Stimulated activated CD8-positive, alpha-beta memory T cell treated with anti-CD3 and anti-CD28 coated beads, Interleukin-15, amount 100 ng/mL, for 4 hours (primary cell): ENCODE data around the gene MAFG.
A peak's percentile ranks its signal among the peaks of the same experiment; 100 is the strongest.

Experiments
- DNase-seq, 2 donors: peaks; one replicate each; pipeline ENCODE4 v3.0.0-alpha.2; 2020; ENCODE audit warnings: low read depth in 2 of 2

The MAFG gene

DNA sequence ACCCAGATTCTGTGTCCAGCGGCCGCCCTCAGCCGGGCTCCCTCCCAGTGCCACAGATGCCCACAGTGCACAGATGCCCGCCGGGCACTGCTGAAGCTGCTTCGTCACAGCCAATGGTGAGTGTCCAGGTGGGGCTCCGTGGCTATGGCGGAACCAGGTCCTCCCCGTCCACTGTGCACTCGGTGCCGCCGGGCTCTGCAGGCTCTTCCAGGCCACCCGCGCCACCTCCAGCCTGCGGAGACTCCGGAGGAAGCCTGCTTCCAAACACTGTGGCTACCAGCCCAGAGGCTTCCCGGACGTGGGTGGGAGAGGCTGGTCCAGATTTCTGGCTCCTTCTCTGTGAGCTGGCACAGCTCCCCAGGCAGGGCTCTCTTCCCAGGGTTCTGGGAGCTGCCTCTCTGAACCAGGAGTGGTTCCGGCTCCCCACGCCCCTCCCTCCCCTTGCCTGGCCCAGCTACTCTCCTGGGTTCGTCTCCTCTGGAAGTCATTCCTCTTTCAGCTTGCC, 12.4 kb upstream of the MAFG start:
- no peak for DNase-seq

DNA sequence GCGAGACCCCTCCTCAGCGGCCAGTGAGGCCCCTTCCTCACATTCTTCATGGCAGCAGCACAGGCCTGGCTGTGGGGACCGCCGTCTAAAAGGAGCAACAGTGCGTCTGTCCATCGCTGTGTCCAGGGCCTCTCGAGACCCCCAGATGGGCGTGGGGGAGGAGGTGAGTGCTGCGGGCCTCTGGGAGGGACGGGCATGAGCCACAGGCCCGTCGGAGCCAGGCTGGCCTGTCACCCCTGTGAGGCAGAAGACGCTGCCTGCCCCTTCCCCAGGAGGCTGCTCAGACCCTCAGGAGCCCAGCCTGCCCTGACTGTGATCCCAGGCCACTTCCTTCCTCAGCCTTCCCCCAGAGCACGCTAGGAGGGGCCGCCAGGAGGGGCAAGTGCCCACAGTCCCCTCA, 11.7 kb upstream of the MAFG start:
- DNase-seq, result no peak

GRCh38 chr17:81935709-81936084, 8.2 kb upstream of the MAFG start:
- no peak for DNase-seq

GRCh38 chr17:81934850-81935708, 7.5 kb upstream of the MAFG start:
- no peak for DNase-seq

- DNase-seq, result no peak
These were observed 6.7 kb upstream of the MAFG start for GRCh38 chr17:81934098-81934757.

- DNase-seq, result no peak
These were observed 5.7 kb upstream of the MAFG start for GRCh38 chr17:81933178-81933699.

DNA sequence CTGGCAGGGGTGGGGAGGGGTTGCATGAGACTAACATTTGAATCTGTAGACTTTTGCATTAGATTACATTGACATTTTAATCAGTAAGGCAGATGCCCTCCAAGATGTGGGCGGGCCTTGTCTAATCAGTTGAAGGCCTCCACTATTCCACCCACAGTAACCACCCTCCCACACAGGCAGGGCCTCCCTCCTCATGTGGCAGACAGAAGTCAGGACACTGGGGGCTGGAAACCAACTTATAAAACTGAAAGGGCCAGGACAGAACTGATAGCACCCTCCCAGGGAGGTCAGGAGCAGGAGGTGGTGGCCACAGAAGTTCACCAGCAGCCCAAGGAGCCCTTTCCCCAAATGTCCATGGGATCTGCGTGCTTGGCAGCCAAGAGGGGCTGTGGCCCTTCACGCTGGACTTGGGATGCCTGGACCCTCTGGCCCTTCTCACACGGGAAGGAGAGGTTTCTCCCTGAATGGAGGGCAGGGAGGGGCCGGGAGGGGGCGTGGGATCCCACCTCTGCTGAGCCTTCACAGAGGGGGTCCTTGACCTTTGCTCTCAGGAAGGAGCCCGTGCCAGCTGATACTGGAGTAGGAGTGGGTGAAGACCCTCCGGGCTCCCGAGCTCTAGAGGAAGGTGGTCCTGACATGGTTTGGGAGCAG, 4.9 kb upstream of the MAFG start:
- no peak for DNase-seq

DNA sequence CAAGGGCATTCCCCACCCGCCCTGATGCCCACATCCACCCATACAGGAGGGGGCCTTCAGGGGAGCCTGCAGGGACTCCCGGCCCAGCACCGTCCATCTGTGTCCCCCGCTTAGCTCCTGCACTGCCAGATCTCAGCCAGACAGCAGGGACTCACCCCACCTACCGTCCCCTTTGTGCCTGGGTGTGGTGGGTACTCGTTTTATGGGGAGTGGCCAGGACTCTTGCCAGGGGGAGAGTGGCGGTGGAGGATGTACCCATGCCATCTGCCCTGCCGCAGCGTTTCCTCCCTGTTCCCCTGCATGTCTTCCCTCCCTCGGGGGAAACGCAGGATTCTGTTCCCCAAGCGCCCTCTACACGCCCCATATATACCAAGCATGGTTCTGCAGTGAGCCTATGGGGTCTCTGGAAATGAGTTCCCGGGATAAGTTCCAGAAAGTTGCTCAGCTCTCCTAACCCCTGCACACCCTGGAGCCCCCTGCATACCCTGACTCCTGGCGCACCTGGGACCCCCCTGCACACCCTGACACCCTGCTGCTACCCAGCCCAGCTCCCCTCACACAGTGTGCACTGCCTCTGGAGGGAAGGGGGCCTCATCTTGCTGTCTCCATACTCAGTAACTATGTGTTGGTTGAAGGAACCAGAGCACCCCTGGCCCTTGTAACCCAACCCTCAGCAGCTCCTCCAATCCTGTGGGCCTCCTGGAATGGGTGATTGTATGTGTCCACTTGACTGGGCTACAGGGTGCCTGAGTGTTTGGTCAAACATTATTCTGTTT, 4.2 kb upstream of the MAFG start:
- no peak for DNase-seq

GRCh38 chr17:81931189-81931556, 3.6 kb upstream of the MAFG start:
- DNase-seq, result no peak

DNA sequence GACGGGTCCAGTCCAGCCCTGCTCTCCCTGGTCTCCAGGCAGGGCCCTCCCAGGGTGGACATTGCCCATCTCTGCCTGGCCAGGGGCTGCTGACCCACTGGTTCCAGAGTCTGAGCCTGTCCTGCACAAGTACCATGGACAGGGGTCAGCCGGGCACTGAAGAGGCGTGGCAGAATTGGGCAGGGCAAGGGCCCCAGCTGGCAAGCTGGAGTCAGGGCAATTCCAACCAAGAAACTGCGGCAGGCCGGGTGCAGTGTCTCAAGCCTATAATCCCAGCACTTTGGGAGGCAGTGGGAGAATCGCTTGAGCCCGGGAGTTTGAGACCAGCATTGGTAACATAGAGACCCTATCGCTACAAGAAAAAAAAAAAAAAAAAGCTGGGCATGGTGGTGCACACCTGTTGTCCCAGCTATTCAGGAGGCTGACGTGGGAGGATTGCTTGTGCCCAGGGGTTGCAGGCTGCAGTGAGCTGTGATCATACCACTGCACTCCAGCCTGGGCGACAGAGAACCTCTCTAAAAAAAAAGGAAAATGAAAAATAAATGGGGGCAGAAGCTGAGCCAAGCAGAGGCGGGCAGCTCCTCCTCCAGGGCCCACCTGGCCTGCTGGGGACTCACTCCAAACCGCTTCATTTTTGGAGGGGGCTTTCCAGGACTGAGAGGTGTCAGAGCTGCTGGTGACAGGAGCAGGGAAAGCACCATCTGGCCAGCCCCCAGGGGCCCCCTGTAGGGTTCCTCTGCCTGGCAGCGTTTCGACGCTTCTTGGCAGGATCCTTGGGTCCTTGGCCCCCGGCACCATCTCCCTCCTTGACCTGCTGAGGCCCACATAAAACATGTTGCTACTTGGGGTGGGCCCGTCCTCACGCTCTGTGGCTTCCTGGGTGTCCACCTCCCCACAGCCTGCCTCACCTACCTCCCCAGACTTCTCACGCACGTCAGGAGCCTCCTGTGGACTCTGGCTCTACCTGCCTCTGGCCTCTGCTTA, 2.9 kb upstream of the MAFG start:
- no peak for DNase-seq

- no peak for DNase-seq
These were observed 2.0 kb upstream of the MAFG start for GRCh38 chr17:81929253-81930141.

DNA sequence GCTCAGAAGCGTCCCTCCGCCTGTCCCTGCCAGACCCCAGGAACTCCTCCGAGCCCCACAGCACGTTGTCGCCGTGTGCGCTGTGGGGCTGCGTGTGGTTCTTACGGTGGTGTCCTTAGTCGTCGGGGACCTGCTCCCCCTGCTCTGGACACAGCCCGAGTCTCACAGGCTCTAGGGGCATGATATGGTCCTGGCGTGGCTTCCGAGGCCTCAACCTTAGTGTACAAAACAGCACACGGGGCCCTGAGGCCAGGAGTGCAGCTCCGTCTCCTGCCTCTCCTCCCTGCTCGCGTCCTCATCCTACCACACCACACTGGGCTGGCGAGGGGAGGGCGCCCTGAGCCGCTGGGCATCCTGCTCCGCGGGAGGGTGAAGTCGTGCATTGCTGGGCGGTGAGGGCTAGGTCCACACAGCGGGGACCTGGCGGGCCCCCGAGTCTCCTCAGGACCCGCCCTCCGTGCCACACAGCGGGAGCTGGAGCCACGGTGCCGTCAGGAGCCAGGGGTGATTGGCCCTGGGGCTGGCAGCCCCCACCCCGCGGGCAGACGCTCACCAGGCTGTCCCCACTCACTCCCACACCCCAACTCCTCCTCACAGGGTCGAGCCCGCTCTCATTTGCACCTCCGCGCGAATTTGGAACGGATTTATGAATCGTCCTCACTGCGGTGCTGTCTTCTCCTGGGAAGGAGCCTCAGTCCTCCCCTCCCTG, 1.2 kb upstream of the MAFG start:
- DNase-seq, result no peak

- no peak for DNase-seq
These were observed 333 bp downstream of the MAFG start for GRCh38 chr17:81927152-81927652.

DNA sequence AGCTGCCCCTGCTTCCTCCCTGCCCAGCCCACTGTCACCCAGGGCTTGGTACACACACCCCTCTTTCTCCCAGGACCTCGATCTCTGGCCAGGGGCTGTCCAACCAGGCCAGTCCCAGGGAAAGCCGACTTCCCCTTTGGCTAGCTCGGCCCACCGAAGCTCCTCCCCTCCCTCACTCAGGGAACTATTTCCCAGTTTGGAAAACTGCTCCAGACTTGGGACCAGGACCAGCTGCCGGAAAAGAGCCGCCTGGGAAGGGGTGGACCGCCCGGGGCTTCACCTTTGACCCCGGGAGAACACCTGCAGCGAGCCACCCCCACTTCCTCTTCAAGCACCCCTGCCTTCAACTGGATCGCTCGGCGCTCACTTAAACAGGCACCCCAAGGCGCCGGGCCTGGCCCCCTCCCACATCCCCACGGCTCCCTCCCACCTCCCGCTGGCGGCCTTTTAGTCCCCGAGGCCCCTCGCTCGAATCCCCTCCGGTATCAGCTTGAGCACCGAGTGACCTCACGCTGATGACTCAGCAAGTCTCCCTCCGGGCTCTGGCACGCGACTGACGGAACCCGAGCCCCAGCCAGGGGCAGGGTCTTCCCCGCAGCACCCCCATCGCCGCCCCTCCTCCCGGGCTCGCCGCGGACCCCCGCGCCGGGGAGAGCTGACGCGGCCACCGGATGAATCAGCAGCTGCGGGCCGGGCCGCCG, 934 bp downstream of the MAFG start:
- DNase-seq, result peak; percentile 45 to 57

DNA sequence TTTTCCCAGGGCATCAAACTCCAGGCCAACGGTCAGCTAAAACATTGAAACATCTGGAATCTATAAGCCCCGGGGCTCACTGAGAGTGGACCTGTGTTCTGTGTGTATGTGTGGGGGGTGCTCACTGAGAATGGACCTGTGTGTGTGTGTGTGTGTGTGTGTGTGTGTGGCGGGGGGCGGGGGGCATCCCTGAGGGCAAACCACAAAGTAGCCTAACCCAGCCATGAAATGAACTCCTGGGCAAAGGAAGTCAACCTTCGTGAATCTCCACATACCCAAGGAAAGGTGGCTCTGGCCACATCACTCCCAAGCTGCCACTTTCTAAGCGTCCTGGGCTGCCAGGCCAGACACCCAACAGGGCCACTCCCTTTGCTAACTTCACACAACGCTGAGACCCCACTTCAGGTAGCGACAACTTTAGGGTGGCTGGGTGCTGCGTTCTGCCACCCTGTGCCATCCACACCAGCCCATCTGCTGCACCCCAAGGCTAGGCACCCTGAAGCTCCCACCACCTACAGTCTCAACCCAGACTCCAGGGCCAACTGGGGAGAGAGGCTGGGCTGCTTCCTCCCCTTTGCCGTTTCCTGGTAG, 1.6 kb downstream of the MAFG start:
- DNase-seq, result no peak

DNA sequence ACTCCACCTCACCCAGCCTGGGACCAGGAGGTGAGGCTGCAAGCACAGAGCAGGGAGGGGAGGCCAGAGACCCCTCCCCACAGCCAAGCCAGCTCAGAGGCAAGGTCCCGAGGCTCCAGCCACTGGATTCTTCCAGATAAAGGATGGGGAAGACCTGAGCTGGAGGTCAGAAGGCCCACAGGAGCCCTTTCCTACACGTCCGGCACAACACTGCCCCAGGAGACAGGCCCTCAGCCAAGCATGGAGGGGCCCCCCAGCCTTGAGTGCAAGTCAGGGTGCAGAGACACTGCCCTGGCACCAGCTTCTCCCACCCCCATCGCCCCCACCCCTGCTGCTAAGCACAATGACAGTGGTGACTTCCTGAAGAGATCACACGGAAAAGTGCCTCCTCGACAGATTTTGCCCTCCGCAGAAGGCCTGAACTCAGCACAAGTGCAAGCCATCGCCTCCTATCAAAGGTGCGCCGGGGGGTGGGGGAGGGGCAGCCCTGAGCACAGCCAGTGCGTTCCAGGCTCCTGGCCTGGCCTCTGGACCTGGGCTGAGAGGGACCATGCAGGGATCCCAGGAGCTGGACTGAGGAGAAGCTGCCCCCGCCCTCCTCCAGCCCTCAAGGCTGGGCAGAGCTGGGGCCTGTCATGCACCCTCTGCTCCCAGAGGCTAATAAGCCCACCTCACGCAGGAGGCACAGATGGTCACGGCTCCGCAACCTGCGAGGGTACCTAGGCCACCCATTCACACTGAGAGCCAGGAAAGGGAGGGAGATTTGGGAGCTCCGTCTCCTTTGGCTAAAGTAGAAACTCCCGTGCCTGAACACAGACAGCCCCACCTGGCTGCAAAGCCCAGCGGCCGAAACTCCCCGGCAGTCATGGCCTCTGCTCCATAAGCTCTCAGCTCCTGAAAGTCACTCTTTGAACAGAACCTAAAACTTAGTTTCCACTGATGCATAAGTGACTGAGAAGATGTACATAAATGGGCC, 2.7 kb downstream of the MAFG start:
- no peak for DNase-seq
